SK-N-SH (cell line): ENCODE data around the gene PPP1R2B. TPM values are rescaled to one million over a fixed set of nuclear protein-coding genes. Genes with fewer than 3 reads are reported as not detected.

Experiments used
- CTCF ChIA-PET: fragments of 300-600, 350-600 bp; formaldehyde crosslinking; extraction: SDS; loops from one replicate; lab custom pipeline; 2021; lab: Yijun Ruan, JAX
- POLR2A ChIA-PET: fragments of 350-600 bp; sonication (Branson Sonifier 250); formaldehyde crosslinking; extraction: SDS; loops from one replicate; lab custom pipeline; 2020; ENCODE audit warnings: antibody characterized with exemption, inconsistent platforms; lab: Yijun Ruan, JAX
- DNase-seq: peaks from one replicate; pipeline ENCODE4 v3.0.0; 2012
- H2AFZ ChIP-seq: fragments of 200-600 bp; sonication (generic); 2 replicates; pipeline ENCODE4 v1.8.1; 2016; ENCODE audit warnings: antibody characterized with exemption, mild to moderate bottlenecking, low read depth
- H3F3A ChIP-seq: fragments of 200-600 bp; sonication (generic); replicated peaks from 2 replicates; pipeline ENCODE3; 2016; ENCODE audit warnings: antibody characterized with exemption, mild to moderate bottlenecking; ENCODE audit not compliant: insufficient read depth
- H3K27ac ChIP-seq, 2 experiments: fragments of 200-500 bp in 1 of 2; fragments of 200-600 bp in 1 of 2; sonication (Bioruptor generic) in 1 of 2; sonication (generic), shearing (Covaris generic) in 1 of 2; 2 replicates each; pipeline versions ENCODE4 v1.5.1 to v1.6.1; 2014 to 2016; ENCODE audit warnings: low read depth in 2 of 2, inconsistent platforms in 1 of 2, low read length in 1 of 2, mild to moderate bottlenecking in 1 of 2, mixed read lengths in 1 of 2
- H3K27me3 ChIP-seq: fragments of 200-600 bp; sonication (generic), shearing (Covaris generic); 2 replicates; pipeline ENCODE4 v1.6.1; 2016; ENCODE audit warnings: mixed run types; ENCODE audit not compliant: insufficient read depth
- H3K36me3 ChIP-seq, 2 experiments: fragments of 200-500 bp in 1 of 2; fragments of 200-600 bp in 1 of 2; sonication (Bioruptor generic) in 1 of 2; sonication (generic) in 1 of 2; replicated peaks in 1 of 2; 2 replicates each; pipeline versions ENCODE3 to v1.5.1; 2014 to 2016; ENCODE audit warnings: low read length in 1 of 2, mild to moderate bottlenecking in 1 of 2; ENCODE audit not compliant: insufficient read depth in 2 of 2, control insufficient read depth in 1 of 2
- H3K4me1 ChIP-seq, 2 experiments: fragments of 200-500 bp in 1 of 2; fragments of 200-600 bp in 1 of 2; sonication (Bioruptor generic) in 1 of 2; sonication (generic), shearing (Covaris generic) in 1 of 2; 2 replicates each; pipeline versions ENCODE4 v1.5.1 to v1.6.1; 2014 to 2016; ENCODE audit warnings: low read depth in 1 of 2, low read length in 1 of 2, mixed run types in 1 of 2; ENCODE audit not compliant: insufficient read depth in 2 of 2, control insufficient read depth in 1 of 2
- H3K4me2 ChIP-seq: fragments of 200-600 bp; sonication (generic), shearing (Covaris generic); 2 replicates; pipeline ENCODE4 v1.6.1; 2017; ENCODE audit warnings: mixed run types
- H3K4me3 ChIP-seq, 2 experiments: fragments of 200-500 bp in 1 of 2; fragments of 200-600 bp in 1 of 2; sonication (Bioruptor generic) in 1 of 2; sonication (generic), shearing (Covaris generic) in 1 of 2; 2 replicates each; pipeline versions ENCODE4 v1.5.1 to v1.8.1; 2014 to 2016; ENCODE audit warnings: low read depth in 2 of 2, inconsistent platforms in 1 of 2, low read length in 1 of 2, mild to moderate bottlenecking in 1 of 2, mixed read lengths in 1 of 2, moderate library complexity in 1 of 2
- H3K79me2 ChIP-seq: fragments of 200-600 bp; sonication (generic); 2 replicates; pipeline ENCODE4 v1.8.1; 2017; ENCODE audit warnings: mild to moderate bottlenecking; ENCODE audit not compliant: insufficient read depth
- H3K9ac ChIP-seq: fragments of 200-600 bp; sonication (generic); 2 replicates; pipeline ENCODE4 v1.6.1; 2017; ENCODE audit warnings: mixed run types
- H3K9me2 ChIP-seq: fragments of 200-600 bp; sonication (generic); 2 replicates; pipeline ENCODE4 v1.6.1; 2017; ENCODE audit warnings: mixed run types
- H3K9me3 ChIP-seq: fragments of 200-600 bp; sonication (generic); 2 replicates; pipeline ENCODE4 v1.6.1; 2017; ENCODE audit warnings: mixed run types, mild to moderate bottlenecking, moderate library complexity
- H4K20me1 ChIP-seq: fragments of 200-600 bp; sonication (generic); 2 replicates; pipeline ENCODE4 v1.6.1; 2017; ENCODE audit warnings: mild to moderate bottlenecking, mixed run types; ENCODE audit not compliant: insufficient read depth
- CHD2 ChIP-seq: fragments of 150-350 bp; IDR thresholded peaks from 2 replicates; pipeline ENCODE4 v1.6.1; 2018; ENCODE audit warnings: low read length; ENCODE audit not compliant: partially characterized antibody
- ELF1 ChIP-seq: IDR thresholded peaks from 2 replicates; pipeline ENCODE4 v1.4.0; 2012
- EP300 ChIP-seq, 2 experiments: IDR thresholded peaks; 2 replicates each; pipeline versions ENCODE4 v1.4.0 to v1.6.1; 2012; ENCODE audit warnings: borderline replicate concordance in 1 of 2, low read depth in 1 of 2, low read length in 1 of 2
- GABPA ChIP-seq: IDR thresholded peaks from 2 replicates; pipeline ENCODE4 v1.4.0; 2012; ENCODE audit warnings: low read depth, mild to moderate bottlenecking
- MEF2A ChIP-seq: IDR thresholded peaks from 2 replicates; pipeline ENCODE4 v1.4.0; 2012; ENCODE audit warnings: low read depth, borderline replicate concordance
- NFIC ChIP-seq: IDR thresholded peaks from 2 replicates; pipeline ENCODE4 v1.4.0; 2012; ENCODE audit warnings: borderline replicate concordance
- NRF1 ChIP-seq: IDR thresholded peaks from 2 replicates; pipeline ENCODE4 v1.6.1; 2012; ENCODE audit warnings: low read depth, mild to moderate bottlenecking, low read length
- POLR2AphosphoS5 ChIP-seq: IDR thresholded peaks from 2 replicates; pipeline ENCODE4 v1.6.1; 2012; ENCODE audit warnings: low read depth, low read length
- RAD21 ChIP-seq: IDR thresholded peaks from 2 replicates; pipeline ENCODE4 v1.6.1; 2012; ENCODE audit warnings: mild to moderate bottlenecking, low read length
- RFX5 ChIP-seq: IDR thresholded peaks from 2 replicates; pipeline ENCODE4 v1.6.1; 2012; ENCODE audit warnings: mild to moderate bottlenecking, improper control_type of control experiment, low read length
- RXRA ChIP-seq: IDR thresholded peaks from 2 replicates; pipeline ENCODE4 v1.4.0; 2012; ENCODE audit warnings: low read depth, mild to moderate bottlenecking, borderline replicate concordance
- SIN3A ChIP-seq: IDR thresholded peaks from 2 replicates; pipeline ENCODE4 v1.6.1; 2012; ENCODE audit warnings: low read depth, mild to moderate bottlenecking, low read length, moderate library complexity, borderline replicate concordance
- SMC3 ChIP-seq: IDR thresholded peaks from 2 replicates; pipeline ENCODE4 v1.6.1; 2012; ENCODE audit warnings: low read depth, low read length, improper control_type of control experiment
- TCF12 ChIP-seq: IDR thresholded peaks from 2 replicates; pipeline ENCODE4 v1.4.0; 2012
- YY1 ChIP-seq: IDR thresholded peaks from 2 replicates; pipeline ENCODE4 v1.4.0; 2012; ENCODE audit warnings: low read depth, mild to moderate bottlenecking
- WGBS: methylation state at CpG from one replicate; pipeline ENCODE4 v1.1.6; 2017; ENCODE audit warnings: low lambda C conversion rate; 5-methylcytosine and 5-hydroxymethylcytosine counted together
- polyA plus RNA-seq, 3 experiments: library from polyadenylated mRNA; depleted of rRNA; stranded (reverse); fragments of >200 nt; gene quantifications; 2 replicates each; pipeline ENCODE4 v1.2.3, GENCODE V29; 2012
- TF ChIP-seq, protein P1 (sequence below): fragments of 200-600 bp; sonication (generic); IDR thresholded peaks from 2 replicates; pipeline ENCODE4 v1.6.1; 2017; ENCODE audit warnings: antibody characterized with exemption, mild to moderate bottlenecking, moderate library complexity
- TF ChIP-seq, protein P2 (sequence below): fragments of 150-350 bp; IDR thresholded peaks from 2 replicates; pipeline ENCODE4 v1.6.1; 2017; ENCODE audit warnings: antibody characterized with exemption, low read length, low read depth, borderline replicate concordance

PPP1R2B gene
- polyA plus RNA-seq, 1 of the 3 experiments (the other 2 are of a cell fraction): not detected

GRCh38 chr5:156824800-156825199 is 25.3 kb upstream of the PPP1R2B start:
- Histone ChIP-seq H2AFZ (no peak overlapping the region), H3K9ac (no peak overlapping the region), H3K27me3 (no peaks in the 10 kb centered on the region), H3F3A (no peaks in the 10 kb centered on the region), H4K20me1 (no peaks in the 10 kb centered on the region), H3K36me3 (no peaks in the 10 kb centered on the region), H3K27ac (no peak overlapping the region), H3K4me2 (no peak overlapping the region), H3K4me1 (no peaks in the 10 kb centered on the region), H3K79me2 (no peaks in the 10 kb centered on the region), H3K9me3 (no peaks in the 10 kb centered on the region), H3K4me3 (no peak overlapping the region; a peak in 1 of 4 replicates), H3K9me2 (no peaks in the 10 kb centered on the region)
- CTCF ChIA-PET: interaction anchor here (0.6 to 2.4 kb wide), 13 partner anchors 9 to 1853 kb away, joined by 3 to 14 read pairs (median 4); no protein-coding TSS in a partner anchor
- peak; percentile 23 for DNase-seq
- WGBS: 2% methylated on average over 2 of the region's 2 CpGs
- no peak for TF ChIP-seq EP300 (IDR thresholded peaks at IDR 0.05; ENCODE audit: borderline replicate concordance in 1 of 2, low read depth in 1 of 2, low read length in 1 of 2)
- no peak for TF ChIP-seq SIN3A
- TF ChIP-seq, protein P1, sequence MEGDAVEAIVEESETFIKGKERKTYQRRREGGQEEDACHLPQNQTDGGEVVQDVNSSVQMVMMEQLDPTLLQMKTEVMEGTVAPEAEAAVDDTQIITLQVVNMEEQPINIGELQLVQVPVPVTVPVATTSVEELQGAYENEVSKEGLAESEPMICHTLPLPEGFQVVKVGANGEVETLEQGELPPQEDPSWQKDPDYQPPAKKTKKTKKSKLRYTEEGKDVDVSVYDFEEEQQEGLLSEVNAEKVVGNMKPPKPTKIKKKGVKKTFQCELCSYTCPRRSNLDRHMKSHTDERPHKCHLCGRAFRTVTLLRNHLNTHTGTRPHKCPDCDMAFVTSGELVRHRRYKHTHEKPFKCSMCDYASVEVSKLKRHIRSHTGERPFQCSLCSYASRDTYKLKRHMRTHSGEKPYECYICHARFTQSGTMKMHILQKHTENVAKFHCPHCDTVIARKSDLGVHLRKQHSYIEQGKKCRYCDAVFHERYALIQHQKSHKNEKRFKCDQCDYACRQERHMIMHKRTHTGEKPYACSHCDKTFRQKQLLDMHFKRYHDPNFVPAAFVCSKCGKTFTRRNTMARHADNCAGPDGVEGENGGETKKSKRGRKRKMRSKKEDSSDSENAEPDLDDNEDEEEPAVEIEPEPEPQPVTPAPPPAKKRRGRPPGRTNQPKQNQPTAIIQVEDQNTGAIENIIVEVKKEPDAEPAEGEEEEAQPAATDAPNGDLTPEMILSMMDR: peak; percentile 45
- TF ChIP-seq CHD2: no peak
- peak; percentile 49 for TF ChIP-seq SMC3
- TF ChIP-seq RAD21: peak; percentile 69
- no peak for TF ChIP-seq RXRA
- POLR2A ChIA-PET: no interaction called here

- H2AFZ ChIP-seq: no peak overlapping the region
- H3K4me2 ChIP-seq: no peak overlapping the region
- ChIA-PET POLR2A (no interaction called here), CTCF (interaction anchor here (1.2 to 2.4 kb wide), 2 partner anchors 12 to 1209 kb away, joined by 3 to 11 read pairs; no protein-coding TSS in a partner anchor)
- DNase-seq: no peak
- H3K36me3 ChIP-seq: no peaks in the 10 kb centered on the region
- no peak for TF ChIP-seq GABPA
- TF ChIP-seq POLR2AphosphoS5: no peak
- TF ChIP-seq SIN3A: no peak
- TF ChIP-seq TCF12: no peak
- TF ChIP-seq ELF1: no peak
- TF ChIP-seq RFX5: no peak
- TF ChIP-seq YY1: no peak
- TF ChIP-seq MEF2A: no peak
- no peak for TF ChIP-seq NFIC
- no peak for TF ChIP-seq CHD2
- TF ChIP-seq, protein P2, sequence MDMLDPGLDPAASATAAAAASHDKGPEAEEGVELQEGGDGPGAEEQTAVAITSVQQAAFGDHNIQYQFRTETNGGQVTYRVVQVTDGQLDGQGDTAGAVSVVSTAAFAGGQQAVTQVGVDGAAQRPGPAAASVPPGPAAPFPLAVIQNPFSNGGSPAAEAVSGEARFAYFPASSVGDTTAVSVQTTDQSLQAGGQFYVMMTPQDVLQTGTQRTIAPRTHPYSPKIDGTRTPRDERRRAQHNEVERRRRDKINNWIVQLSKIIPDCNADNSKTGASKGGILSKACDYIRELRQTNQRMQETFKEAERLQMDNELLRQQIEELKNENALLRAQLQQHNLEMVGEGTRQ: no peak
- TF ChIP-seq, protein P1: no peak
- no peak for TF ChIP-seq NRF1
- H3K27ac ChIP-seq: no peak overlapping the region
- no peak overlapping the region for H3K4me3 ChIP-seq
- no peaks in the 10 kb centered on the region for H3K79me2 ChIP-seq
- 20% methylated on average over 3 of the region's 3 CpGs for WGBS
- no peaks in the 10 kb centered on the region for H3K9me3 ChIP-seq
- no peaks in the 10 kb centered on the region for H4K20me1 ChIP-seq
- H3K27me3 ChIP-seq: no peaks in the 10 kb centered on the region
- H3K9ac ChIP-seq: no peak overlapping the region
- H3K4me1 ChIP-seq: no peaks in the 10 kb centered on the region
- no peaks in the 10 kb centered on the region for H3K9me2 ChIP-seq
- no peaks in the 10 kb centered on the region for H3F3A ChIP-seq
Measured at GRCh38 chr5:156825688-156826087, 24.4 kb upstream of the PPP1R2B start.
